NCI-H187 treated with DMSO at 0.1 percent for 48 hours (cell line): Measurements from ENCODE around the gene OSBPL8.

Source experiments
- DNase-seq: peaks from one replicate; lab custom pipeline; 2025; lab: John Stamatoyannopoulos, UW

Gene OSBPL8

GRCh38 chr12:76464631-76465166 is 94.9 kb downstream of the OSBPL8 start:
- no peak for DNase-seq

- DNase-seq, result no peak
Observed at GRCh38 chr12:76462668-76463224, 96.8 kb downstream of the OSBPL8 start.

GRCh38 chr12:76460807-76461206 is 98.8 kb downstream of the OSBPL8 start:
- no peak for DNase-seq

- DNase-seq, result no peak
Observed at GRCh38 chr12:76457818-76458217, 101.8 kb downstream of the OSBPL8 start.

GRCh38 chr12:76457010-76457409 is 102.6 kb downstream of the OSBPL8 start:
- no peak for DNase-seq

GRCh38 chr12:76455582-76456345 is 103.8 kb downstream of the OSBPL8 start:
- no peak for DNase-seq

- DNase-seq, result no peak
Observed at GRCh38 chr12:76451528-76451927, 108.0 kb downstream of the OSBPL8 start.

GRCh38 chr12:76450690-76451089 is 108.9 kb downstream of the OSBPL8 start:
- DNase-seq, result no peak

- DNase-seq, result no peak
Observed at GRCh38 chr12:76449993-76450392, 109.6 kb downstream of the OSBPL8 start.

GRCh38 chr12:76449583-76449982 is 110.0 kb downstream of the OSBPL8 start:
- no peak for DNase-seq

- no peak for DNase-seq
Observed at GRCh38 chr12:76449016-76449415, 110.6 kb downstream of the OSBPL8 start.

- no peak for DNase-seq
Observed at GRCh38 chr12:76446090-76446489, 113.5 kb downstream of the OSBPL8 start.

GRCh38 chr12:76445462-76445861 is 114.1 kb downstream of the OSBPL8 start:
- DNase-seq, result no peak

GRCh38 chr12:76444408-76444984 is 115.1 kb downstream of the OSBPL8 start:
- no peak for DNase-seq

GRCh38 chr12:76441016-76441415 is 118.6 kb downstream of the OSBPL8 start:
- no peak for DNase-seq

- DNase-seq, result no peak
Observed at GRCh38 chr12:76432733-76433132, 126.8 kb downstream of the OSBPL8 start.

GRCh38 chr12:76428117-76428516 is 131.5 kb downstream of the OSBPL8 start:
- DNase-seq, result no peak

- no peak for DNase-seq
Observed at GRCh38 chr12:76426160-76426559, 133.4 kb downstream of the OSBPL8 start.

- DNase-seq, result no peak
Observed at GRCh38 chr12:76424941-76425340, 134.6 kb downstream of the OSBPL8 start.

GRCh38 chr12:76422543-76423438 is 136.8 kb downstream of the OSBPL8 start:
- no peak for DNase-seq

GRCh38 chr12:76422154-76422542 is 137.4 kb downstream of the OSBPL8 start:
- no peak for DNase-seq

- no peak for DNase-seq
Observed at GRCh38 chr12:76421046-76421445, 138.5 kb downstream of the OSBPL8 start.
